Parathyroid adenoma (tissue), 2 donors: ENCODE data around the gene AMDHD1.

ENCODE experiments used
- H2AFZ ChIP-seq: fragments of 300-600 bp; sonication (generic); one replicate; pipeline ENCODE4 v1.7.0; 2017; ENCODE audit warnings: antibody characterized with exemption, mild to moderate bottlenecking
- H3K27ac ChIP-seq: fragments of 300-600 bp; sonication (generic); one replicate; pipeline ENCODE4 v1.7.0; 2017
- H3K27me3 ChIP-seq: fragments of 300-600 bp; sonication (generic); one replicate; pipeline ENCODE4 v1.7.0; 2017; ENCODE audit warnings: low read length; ENCODE audit not compliant: control insufficient read depth, insufficient read depth
- H3K36me3 ChIP-seq: fragments of 300-600 bp; sonication (generic); one replicate; pipeline ENCODE4 v1.7.0; 2017; ENCODE audit warnings: low read length; ENCODE audit not compliant: control insufficient read depth, insufficient read depth
- H3K4me1 ChIP-seq: fragments of 300-600 bp; sonication (generic); one replicate; pipeline ENCODE4 v1.7.0; 2017; ENCODE audit warnings: control low read depth
- H3K4me2 ChIP-seq: fragments of 300-600 bp; sonication (generic); one replicate; pipeline ENCODE4 v1.7.0; 2017; ENCODE audit warnings: low read length
- H3K4me3 ChIP-seq: fragments of 300-600 bp; sonication (generic); one replicate; pipeline ENCODE4 v1.7.0; 2017; ENCODE audit warnings: low read depth, low read length
- H3K79me2 ChIP-seq: fragments of 300-600 bp; sonication (generic); one replicate; pipeline ENCODE4 v1.7.0; 2017; ENCODE audit warnings: control low read depth
- H3K9ac ChIP-seq: fragments of 300-600 bp; sonication (generic); one replicate; pipeline ENCODE4 v1.7.0; 2017; ENCODE audit warnings: mild to moderate bottlenecking
- H3K9me3 ChIP-seq: fragments of 300-600 bp; sonication (generic); one replicate; pipeline ENCODE4 v1.7.0; 2017; ENCODE audit warnings: low read length; ENCODE audit not compliant: control insufficient read depth
- CTCF ChIP-seq: fragments of 300-600 bp; sonication (generic); IDR thresholded peaks from one replicate; pipeline ENCODE4 v1.7.0; 2017; ENCODE audit warnings: antibody characterized with exemption, mild to moderate bottlenecking
- donor health status: primary hyperparathyroidism.

The AMDHD1 gene

GRCh38 chr12:95943330-95943842 is at the start of gene AMDHD1:
TSS of gene AMDHD1 (plus strand) at chr12:95943331. CDS start at chr12:95943399, 68 bp downstream.
- Histone ChIP-seq H3K9me3 (no peaks in the 10 kb centered on the region), H3K27ac (peak within 1 kb of the TSS; percentile 53), H3K4me2 (peak within 1 kb of the TSS; percentile 78), H3K27me3 (no peaks in the 10 kb centered on the region), H3K79me2 (no peaks in the 10 kb centered on the region), H3K4me1 (peaks cover 3% of the 10 kb centered on the region), H2AFZ (peak within 1 kb of the TSS; percentile 82), H3K4me3 (peak within 1 kb of the TSS; percentile 92), H3K9ac (no peak within 1 kb of the TSS), H3K36me3 (no peaks in the 10 kb centered on the region)
- TF ChIP-seq CTCF: no peak

GRCh38 chr12:95896846-95897245 is 46.3 kb upstream of the AMDHD1 start:
- Histone ChIP-seq H3K79me2 (no peaks in the 10 kb centered on the region), H2AFZ (no peak overlapping the region), H3K4me3 (no peak overlapping the region), H3K9ac (no peak overlapping the region), H3K4me1 (no peaks in the 10 kb centered on the region), H3K36me3 (no peaks in the 10 kb centered on the region), H3K27ac (no peak overlapping the region), H3K27me3 (no peaks in the 10 kb centered on the region), H3K4me2 (no peak overlapping the region), H3K9me3 (no peaks in the 10 kb centered on the region)
- no peak for TF ChIP-seq CTCF

- Histone ChIP-seq H3K36me3 (no peaks in the 10 kb centered on the region), H3K27me3 (no peaks in the 10 kb centered on the region), H3K9ac (no peak overlapping the region), H3K27ac (no peak overlapping the region), H2AFZ (no peak overlapping the region), H3K4me2 (no peak overlapping the region), H3K79me2 (no peaks in the 10 kb centered on the region), H3K9me3 (no peaks in the 10 kb centered on the region), H3K4me1 (no peaks in the 10 kb centered on the region), H3K4me3 (no peak overlapping the region)
- no peak for TF ChIP-seq CTCF
Observed at GRCh38 chr12:95898081-95898480, 45.0 kb upstream of the AMDHD1 start.

- H3K4me3 ChIP-seq: no peak overlapping the region
- no peak overlapping the region for H2AFZ ChIP-seq
- no peaks in the 10 kb centered on the region for H3K36me3 ChIP-seq
- no peak overlapping the region for H3K9ac ChIP-seq
- no peak overlapping the region for H3K4me2 ChIP-seq
- no peaks in the 10 kb centered on the region for H3K79me2 ChIP-seq
- no peak overlapping the region for H3K27ac ChIP-seq
- no peaks in the 10 kb centered on the region for H3K27me3 ChIP-seq
- H3K9me3 ChIP-seq: no peaks in the 10 kb centered on the region
- no peak for TF ChIP-seq CTCF
- H3K4me1 ChIP-seq: no peaks in the 10 kb centered on the region
Observed at GRCh38 chr12:95908573-95908972, 34.6 kb upstream of the AMDHD1 start.

GRCh38 chr12:95909871-95910270 is 33.3 kb upstream of the AMDHD1 start:
- no peak for TF ChIP-seq CTCF
- H2AFZ ChIP-seq: no peak overlapping the region
- H3K9ac ChIP-seq: no peak overlapping the region
- no peaks in the 10 kb centered on the region for H3K36me3 ChIP-seq
- no peak overlapping the region for H3K4me3 ChIP-seq
- no peaks in the 10 kb centered on the region for H3K27me3 ChIP-seq
- no peaks in the 10 kb centered on the region for H3K79me2 ChIP-seq
- H3K4me2 ChIP-seq: no peak overlapping the region
- H3K9me3 ChIP-seq: no peaks in the 10 kb centered on the region
- no peaks in the 10 kb centered on the region for H3K4me1 ChIP-seq
- no peak overlapping the region for H3K27ac ChIP-seq
